Cardiac septum (tissue), 1 donor: ENCODE results near the gene CRIM1. TPM values are rescaled to one million over a fixed set of nuclear protein-coding genes. Genes with fewer than 3 reads are reported as not detected.

Source experiments
- DNase-seq: peaks from one replicate; pipeline ENCODE4 v3.0.0-alpha.2; 2020; ENCODE audit warnings: low spot score
- intact Hi-C: fragments of 100-400 bp; cut with DNase I; formaldehyde crosslinking; loops from one replicate; pipeline ENCODE4 v1.14.0; 2022
- total RNA-seq: library from RNA; stranded (reverse); fragmentation: NEBNext Ultra II Directional; extraction: Animal tissue kit (Norgen Biotek cat#: 25700); gene quantifications from one replicate; pipeline ENCODE4 v1.2.1, GENCODE V29; 2021
- donor health status: DM: no; HTN: no; CAD: no.

CRIM1 gene
- total RNA-seq, 1 donor from 2014 or later: 125 TPM

GRCh38 chr2:36413218-36413617 lies 57.6 kb downstream of the CRIM1 start:
- intact Hi-C loops: no loop called here
- DNase-seq: no peak

GRCh38 chr2:36414307-36414706 lies 58.7 kb downstream of the CRIM1 start:
- intact Hi-C loops: loop anchor here (2.0 kb wide), 2 partner anchors 46 to 70 kb away; no protein-coding TSS in a partner anchor
- no peak for DNase-seq

- intact Hi-C loops: loop anchor here (2.0 to 5.0 kb wide), 3 partner anchors 42 to 69 kb away; no protein-coding TSS in a partner anchor
- DNase-seq: no peak
Measured at GRCh38 chr2:36415381-36416022, 59.9 kb downstream of the CRIM1 start.

GRCh38 chr2:36416370-36417165 lies 61.0 kb downstream of the CRIM1 start:
- DNase-seq: no peak
- intact Hi-C loops: loop anchor here (5.0 kb wide), 1 partner anchor 41 kb away; no protein-coding TSS in a partner anchor

GRCh38 chr2:36420569-36421181 lies 65.1 kb downstream of the CRIM1 start:
- no peak for DNase-seq
- intact Hi-C loops: no loop called here

GRCh38 chr2:36421379-36421778 lies 65.8 kb downstream of the CRIM1 start:
- DNase-seq: no peak
- intact Hi-C loops: no loop called here

- intact Hi-C loops: no loop called here
- DNase-seq: no peak
Measured at GRCh38 chr2:36423172-36423571, 67.6 kb downstream of the CRIM1 start.

- no peak for DNase-seq
- intact Hi-C loops: no loop called here
Measured at GRCh38 chr2:36423619-36424120, 68.1 kb downstream of the CRIM1 start.

GRCh38 chr2:36425608-36426355 lies 70.2 kb downstream of the CRIM1 start:
- intact Hi-C loops: no loop called here
- DNase-seq: no peak

GRCh38 chr2:36427790-36428243 lies 72.2 kb downstream of the CRIM1 start:
- intact Hi-C loops: no loop called here
- DNase-seq: no peak

GRCh38 chr2:36430549-36430948 lies 75.0 kb downstream of the CRIM1 start:
- intact Hi-C loops: no loop called here
- no peak for DNase-seq

GRCh38 chr2:36432479-36432878 lies 76.9 kb downstream of the CRIM1 start:
- intact Hi-C loops: loop anchor here (2.0 kb wide), 1 partner anchor 18 kb away; no protein-coding TSS in a partner anchor
- DNase-seq: no peak

- intact Hi-C loops: loop anchor here (2.0 kb wide), 1 partner anchor 17 kb away; no protein-coding TSS in a partner anchor
- no peak for DNase-seq
Measured at GRCh38 chr2:36433311-36434217, 78.0 kb downstream of the CRIM1 start.

GRCh38 chr2:36438449-36438977 lies 82.9 kb downstream of the CRIM1 start:
- intact Hi-C loops: no loop called here
- DNase-seq: no peak

GRCh38 chr2:36439084-36439483 lies 83.5 kb downstream of the CRIM1 start:
- DNase-seq: no peak
- intact Hi-C loops: no loop called here

- intact Hi-C loops: no loop called here
- no peak for DNase-seq
Measured at GRCh38 chr2:36441065-36441625, 85.6 kb downstream of the CRIM1 start.

GRCh38 chr2:36441816-36442215 lies 86.2 kb downstream of the CRIM1 start:
- intact Hi-C loops: no loop called here
- DNase-seq: no peak
